ENCODE results near the gene NIP7.
"Not testable (repeated sequence)": the region's sequence is repeated elsewhere in the genome, so short reads cannot be mapped to it uniquely, and the experiment has no call there.

NIP7 gene

DNA sequence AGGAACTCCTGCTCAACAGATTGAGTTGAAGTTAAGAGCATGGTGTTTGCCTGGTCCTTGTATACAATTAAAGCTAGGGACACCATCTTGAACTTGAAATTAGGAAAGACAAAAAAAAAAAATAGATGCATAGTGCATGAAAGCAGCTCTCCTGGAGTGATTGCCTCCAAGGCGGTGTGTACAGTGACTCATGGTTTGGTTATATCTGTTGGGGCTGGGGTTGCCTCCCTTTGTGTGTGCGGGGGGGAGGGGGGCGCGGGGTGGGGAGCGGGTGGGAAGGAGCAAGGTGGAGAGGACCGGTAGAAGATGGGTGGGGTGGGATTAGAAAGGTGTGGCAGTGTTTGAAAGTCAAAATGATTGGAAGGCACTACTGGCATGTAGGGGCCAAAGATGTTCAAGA lies 8.7 kb downstream of the NIP7 start:
- no peak for DNase-seq

DNA sequence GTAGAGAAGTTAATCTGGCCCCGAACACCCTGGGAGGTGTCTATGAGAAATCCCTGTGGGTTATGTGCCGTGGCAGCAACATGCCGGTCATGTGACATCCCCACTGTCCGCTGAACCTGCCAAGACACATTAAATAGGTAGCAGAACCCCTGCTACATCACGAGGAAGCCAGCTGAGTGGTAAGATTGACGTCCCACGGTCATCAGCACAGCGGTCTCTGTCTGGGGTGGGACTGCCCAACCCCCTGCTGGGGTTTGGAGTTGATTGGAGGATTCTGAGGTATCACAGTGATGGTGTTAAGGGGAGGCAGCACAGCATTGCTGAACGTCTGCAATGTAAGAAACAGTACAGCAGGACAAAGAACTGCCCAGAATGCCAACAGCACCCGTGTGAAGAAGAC lies 10.0 kb downstream of the NIP7 start:
- DNase-seq, result no peak

DNA sequence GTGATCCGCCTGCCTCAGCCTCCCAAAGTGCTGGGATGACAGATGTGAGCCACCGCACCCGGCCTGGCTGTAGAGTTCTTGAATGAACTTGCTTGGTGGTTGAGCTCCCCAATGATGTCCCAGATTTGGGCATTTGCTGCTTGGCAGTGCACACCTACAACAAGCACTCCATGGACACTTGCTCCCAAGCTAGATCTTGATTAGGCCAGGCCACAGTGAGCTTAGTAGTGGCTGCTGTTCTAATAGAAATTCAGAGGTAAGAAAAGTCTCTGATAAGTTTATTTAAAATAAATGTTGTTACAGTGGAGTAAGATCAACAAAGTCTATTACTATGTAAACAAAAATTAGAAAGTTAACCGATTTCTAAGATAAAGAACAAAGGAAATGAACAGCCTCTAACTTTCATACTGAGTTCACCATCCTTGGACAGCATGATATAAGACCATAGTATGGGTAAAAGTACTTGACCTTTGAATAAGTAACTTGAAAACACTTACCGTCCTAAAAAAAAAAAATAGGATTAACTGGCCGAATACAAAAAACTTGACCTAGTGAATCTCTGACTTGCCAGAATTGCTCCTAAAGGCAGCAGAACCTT lies 11.1 kb downstream of the NIP7 start:
- no peak for DNase-seq

DNA sequence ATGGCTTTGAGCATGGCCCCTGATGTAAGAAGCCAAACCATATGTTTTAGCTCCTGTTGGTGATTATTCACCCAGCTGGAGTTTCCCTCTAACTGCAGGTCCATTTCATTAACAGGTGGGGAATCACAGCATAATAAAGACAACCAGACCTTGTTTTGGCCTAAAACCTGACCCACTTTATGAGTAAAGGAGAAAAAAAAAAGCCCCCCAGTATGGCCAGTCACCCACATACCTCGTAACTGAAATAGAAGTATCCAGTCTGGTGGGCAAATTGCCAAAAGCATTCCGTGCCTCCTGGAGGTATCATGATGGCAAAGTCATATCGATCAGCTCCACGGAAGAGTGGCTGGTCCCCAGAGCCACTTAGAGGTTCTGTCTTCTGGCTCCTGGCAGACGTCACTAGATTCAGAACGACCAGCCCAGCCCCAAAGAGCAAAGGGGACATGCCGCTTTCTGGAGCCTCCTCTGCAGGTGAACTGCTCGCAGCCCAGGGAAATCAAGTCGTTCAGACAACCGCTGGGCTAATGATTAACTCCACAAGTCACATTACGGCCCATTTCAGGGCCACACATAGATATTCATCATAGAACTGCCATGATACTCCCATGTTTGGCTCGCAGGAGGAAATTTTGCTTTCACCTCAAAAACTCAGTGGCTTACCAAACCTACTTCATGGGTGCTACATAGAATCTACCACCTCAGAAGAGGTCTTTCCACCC lies 11.9 kb downstream of the NIP7 start, which contains the start of gene TMED6:
TSS of gene TMED6 (minus strand) at position 478 of the 719 bp plus-strand sequence. CDS start at position 445, 33 bp downstream.
- no peak for DNase-seq

DNA sequence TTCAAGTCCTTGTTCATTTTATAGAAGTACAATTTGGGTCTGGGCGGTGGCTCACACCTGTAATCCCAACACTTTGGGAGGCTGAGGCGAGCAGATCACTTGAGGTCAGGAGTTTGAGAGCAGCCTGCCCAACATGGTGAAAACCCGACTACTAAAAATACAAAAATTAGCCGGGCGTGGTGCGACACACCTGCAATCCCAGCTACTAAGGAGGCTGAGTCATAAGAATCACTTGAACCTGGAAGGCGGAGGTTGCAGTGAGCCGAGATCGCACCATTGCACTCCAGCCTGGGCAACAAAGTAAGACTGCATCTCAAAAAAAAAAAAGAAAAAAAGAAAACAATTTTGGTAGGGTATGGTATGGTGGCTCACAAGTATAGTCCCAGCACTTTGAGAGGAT lies 20.5 kb downstream of the NIP7 start:
- not testable (repeated sequence) for DNase-seq

DNA sequence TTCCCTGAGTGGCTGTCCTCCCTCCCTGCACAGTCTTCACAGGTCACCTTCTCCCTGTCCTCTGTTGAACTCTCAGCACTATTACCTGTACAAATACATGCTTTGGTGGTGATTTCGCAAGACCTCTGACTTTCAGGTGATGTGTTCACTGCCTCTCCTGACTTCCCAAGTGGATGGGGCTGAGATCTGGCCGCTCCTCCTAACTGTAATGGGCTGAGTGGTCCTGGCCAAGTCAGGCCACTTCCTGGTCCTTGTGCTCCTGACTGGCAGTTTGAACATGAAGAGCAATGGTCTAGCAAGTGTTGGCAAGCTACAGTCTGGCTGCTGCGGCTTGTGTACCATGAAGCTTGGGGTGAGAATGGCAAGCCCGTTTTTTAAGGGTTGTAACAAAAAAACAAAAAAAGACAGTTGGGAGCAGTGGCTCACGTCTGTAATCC lies 23.7 kb downstream of the NIP7 start:
- no peak for DNase-seq

DNA sequence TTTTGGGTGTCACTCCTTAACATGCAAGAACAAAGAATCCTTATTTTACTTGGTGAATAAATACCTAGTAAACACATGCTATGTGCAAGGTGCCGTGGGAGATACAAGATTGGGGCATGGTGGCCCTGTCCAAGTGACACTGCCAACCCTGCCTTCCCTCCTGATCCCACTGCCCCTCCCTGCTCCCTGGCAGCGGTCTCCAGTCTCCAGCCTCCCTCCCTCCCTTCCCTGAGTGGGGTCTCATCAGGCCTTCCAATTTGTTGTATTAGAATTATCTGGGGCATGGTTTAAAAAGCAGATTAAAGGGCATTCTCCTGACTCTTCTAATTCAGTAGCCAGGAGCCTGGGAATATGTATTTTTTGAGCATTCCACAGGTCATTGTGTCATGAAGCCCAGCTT lies 24.5 kb downstream of the NIP7 start:
- DNase-seq, result no peak

DNA sequence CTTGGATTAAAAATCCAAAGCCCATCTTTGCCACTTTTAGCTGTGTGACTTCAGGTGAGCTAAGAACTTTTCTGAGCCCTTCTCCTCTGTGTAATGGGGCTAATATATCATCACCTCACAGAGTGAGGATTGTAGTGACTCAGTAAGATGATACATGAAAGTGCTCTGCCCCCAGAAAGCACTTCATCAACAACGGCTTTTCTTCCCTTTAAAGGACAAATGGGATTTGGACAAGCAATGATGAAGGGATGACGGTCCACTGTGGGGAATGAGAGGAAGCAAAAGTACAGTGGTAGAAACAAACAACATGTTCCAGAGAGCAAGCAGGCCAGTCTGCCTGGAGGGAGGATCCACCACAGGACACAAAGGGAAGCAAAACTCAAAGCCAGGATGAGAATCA lies 26.3 kb downstream of the NIP7 start:
- DNase-seq, result no peak

DNA sequence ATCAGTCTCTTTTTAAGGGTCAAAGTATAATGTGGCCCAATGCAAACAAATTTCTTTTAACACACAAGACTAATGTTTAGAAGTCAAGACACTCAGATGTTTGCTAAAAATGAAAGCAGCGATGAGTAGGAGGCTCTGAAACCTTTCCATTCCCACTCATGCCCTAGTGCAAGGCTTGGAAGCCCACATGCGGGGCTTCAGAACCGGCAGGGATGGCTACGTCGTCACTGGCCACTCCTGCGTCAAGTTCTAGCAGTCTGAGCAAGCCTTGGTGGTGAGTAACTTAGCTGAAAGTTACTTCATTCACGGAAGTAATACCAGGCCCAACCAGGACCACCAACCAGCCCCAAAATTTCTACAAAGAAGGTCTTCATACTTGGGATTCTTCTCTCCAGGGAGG lies 26.9 kb downstream of the NIP7 start:
- DNase-seq, result no peak

DNA sequence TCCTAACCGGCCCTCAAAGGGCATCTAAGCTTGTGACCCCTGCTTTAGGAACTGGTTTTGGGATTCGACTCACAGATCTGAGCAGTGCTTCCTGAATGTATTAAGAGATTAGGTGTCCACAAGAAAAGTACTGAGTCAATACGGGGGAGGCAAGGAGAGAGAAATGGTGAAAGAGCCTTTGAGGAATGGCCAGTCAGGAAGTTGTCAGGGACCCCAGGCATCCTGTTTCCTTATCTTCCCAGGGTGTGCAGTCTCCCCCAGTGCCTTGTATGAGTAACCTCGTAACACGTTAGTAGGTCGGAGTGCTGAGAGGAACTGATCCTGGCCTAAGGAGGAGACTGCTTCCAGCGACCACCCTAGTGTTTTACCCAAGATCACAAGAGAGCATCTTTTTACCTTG lies 28.4 kb downstream of the NIP7 start:
- DNase-seq, result no peak

DNA sequence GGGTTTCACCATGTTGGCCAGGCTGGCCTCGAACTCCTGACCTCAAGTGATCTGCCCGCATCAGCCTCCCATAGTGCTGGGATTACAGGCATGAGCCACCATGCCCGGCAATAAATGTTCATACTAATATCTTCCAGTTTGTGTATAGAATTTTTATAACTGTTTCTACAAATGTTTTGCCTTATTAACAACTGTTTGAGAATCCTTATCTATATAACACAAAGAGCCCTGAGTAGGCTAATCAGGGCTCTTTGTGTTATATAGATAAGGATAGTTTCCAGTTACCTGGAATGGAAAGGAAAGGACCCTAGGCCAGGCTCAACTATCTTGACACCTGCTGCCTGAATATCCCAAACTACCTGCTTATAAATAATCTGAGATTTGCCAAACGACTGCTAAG lies 29.3 kb downstream of the NIP7 start:
- no peak for DNase-seq

DNA sequence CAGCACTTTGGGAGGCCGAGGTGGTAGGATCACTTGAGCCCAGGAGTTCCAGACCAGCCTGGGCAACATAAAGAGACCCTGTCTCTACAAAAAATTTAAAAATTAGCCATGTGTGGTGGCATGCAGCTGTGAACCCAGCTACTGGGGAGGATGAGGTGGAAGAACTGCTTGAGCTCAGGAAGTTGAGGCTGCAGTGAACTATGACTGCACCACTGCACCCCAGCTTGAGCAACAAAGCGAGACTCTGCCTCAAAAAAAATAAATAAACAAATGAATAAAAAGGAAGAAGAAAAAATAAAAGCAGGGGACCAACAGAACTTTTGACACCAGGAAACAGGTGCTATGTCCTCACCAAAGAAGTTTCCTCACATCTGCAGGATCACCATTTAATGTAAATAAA lies 32.0 kb downstream of the NIP7 start:
- DNase-seq, result no peak

DNA sequence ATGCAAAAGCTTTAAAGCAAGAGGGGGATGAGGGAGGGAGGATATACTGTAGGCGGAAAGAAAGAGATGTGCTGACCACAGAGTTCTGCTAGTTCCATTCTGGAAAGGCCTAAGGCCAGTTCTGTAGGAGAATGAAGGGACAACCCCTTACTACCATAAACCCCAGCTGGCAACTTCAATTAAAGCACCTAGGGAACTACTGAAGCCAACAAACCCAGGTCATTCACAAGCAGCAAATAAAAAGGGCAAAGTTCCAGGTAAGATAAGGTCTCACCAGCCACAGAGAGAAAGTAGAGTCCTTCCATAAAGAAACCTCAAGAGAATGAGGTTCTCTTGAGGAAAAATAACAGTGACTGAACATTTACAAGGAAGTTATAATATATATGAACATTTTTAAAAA lies 33.4 kb downstream of the NIP7 start:
- DNase-seq, result no peak

DNA sequence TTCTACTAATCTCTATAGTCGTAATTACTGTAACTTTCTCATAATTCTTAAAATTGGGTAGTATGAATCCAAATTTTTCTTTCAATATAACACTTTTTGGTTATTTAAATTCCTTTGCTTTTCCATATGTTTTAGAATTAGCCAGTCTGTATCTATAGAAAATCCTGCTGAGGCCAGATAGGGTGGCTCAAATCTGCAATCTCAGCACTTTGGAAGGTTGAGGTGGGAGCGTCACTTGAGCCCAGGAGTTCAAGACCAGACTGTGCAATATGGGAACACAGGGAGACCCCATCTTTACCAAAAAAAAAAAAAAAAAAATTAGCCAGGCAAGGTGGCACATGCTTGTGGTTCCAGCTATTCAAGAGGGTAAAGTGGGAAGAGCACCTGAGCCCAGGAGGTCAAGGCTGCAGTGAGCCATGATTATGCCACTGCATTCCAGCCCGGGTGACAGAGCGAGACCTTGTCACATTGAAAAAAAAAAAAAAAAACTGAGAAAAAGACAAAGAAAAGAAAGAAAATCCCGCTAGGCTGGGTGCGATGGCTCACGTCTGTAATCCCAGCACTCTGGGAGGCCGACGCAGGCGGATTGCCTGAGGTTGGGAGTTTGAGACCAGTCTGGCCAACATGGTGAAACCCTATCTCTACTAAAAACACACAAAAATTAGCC lies 37.0 kb downstream of the NIP7 start:
- no peak for DNase-seq

DNA sequence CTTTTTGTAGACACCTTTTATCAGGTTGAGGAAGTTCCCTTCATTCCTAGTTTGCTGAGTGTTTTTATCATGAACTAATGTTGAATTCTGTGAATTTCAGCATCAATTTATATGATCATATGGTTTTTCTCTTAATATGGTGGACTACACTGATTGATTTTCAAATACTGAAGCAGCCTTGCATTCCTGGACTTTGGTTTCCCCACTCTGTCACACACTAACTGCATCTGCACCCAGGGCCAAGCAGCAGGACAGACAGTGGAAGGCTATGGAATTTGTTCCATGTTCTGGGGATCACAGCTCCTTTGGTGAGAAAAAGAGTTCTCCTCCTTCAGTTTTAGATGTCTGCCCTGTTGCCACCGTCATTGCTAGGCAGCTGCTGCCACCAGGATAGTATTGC lies 38.5 kb downstream of the NIP7 start:
- DNase-seq, result no peak

DNA sequence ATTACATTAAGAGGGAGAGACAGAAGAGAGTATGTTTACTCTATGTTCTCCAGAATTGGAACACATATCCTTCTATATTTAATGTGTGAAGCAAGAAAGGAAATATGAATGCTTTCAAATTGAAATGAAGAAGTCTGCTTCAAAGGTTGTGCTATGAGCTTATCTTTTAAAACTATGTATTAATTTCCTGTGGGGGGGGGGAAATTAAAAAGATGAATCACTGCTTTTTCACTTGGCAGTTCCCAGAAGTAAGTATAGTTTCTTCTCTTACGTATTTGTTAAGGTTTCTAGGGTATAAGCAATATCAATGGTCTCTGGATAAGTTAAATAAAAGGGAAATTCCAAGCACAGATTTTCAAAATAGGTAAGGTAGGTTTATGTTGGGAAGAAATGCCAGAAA lies 39.2 kb downstream of the NIP7 start:
- no peak for DNase-seq

DNA sequence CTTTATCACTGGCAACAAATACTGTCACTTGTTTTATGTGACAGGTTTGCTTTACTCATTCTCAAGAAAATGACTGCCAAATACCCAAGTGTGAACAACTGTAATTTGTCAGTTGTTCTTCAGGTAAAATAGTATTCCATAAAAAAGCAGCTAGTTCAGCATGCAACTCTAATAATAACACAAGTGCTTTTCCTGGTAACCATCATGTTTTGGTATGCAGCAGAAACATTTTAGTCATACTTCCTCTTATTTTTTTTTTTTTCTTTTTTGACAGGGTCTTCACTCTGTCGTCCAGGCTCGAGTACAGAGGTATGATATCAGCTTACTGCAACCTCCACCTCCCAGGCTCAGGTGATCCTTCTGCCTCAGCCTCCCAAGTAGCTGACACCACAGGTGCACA lies 41.7 kb downstream of the NIP7 start:
- DNase-seq, result no peak

DNA sequence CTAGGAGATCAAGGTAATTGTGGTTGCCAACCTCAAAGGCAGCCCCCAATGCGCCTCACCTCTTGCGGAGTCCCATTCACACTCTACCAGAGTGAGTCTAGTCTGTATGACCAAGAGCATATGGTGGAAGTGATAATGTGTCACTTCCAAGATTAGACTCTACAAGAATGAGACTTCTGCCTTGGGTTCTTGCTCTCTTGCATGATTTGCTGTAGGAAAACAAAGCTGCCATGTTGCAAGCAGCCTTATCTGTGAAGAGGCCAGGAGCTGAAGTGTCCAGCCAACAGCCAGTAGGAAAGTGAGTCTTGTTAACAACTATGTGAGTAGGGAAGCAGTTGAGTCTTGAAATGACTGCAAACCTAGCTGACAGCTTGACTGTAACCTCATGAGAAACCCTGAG lies 42.8 kb downstream of the NIP7 start:
- DNase-seq, result no peak

DNA sequence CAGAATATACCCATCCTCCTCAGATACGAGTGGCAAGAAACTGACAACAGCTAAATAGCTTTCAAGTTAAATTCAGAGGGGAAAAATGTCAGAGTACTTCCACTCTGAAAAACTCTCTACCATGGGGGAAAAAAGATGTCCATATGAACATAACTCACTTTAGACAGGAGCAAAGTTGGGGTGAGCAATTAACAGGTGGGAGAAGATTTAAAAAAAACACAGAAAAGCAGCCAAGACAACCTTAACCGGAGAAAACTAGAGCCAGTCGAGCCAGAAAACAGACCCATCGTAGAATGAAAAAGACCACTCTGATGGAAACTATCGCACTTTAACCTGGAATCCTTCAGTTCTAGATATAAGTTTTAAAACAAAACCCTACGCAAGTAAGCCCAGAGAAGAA lies 45.4 kb downstream of the NIP7 start:
- no peak for DNase-seq

DNA sequence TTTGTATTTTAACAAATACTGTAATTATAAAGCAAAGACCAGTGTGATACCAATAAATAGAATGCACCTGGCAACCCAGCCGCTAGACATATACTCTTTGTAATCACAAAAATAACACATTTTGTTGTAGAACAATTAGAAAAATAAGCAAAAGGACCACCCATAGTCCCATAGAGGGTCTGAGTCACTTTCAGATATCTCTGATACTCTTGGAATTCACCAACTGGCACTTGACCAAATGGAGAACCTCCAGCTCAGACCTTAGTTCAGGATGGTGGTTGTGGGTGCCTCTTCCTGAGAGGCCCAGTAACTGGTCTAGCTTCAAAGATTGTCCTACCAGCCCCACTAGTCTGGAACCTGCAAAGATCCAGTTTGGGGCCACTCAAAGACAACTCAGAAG lies 47.0 kb downstream of the NIP7 start:
- no peak for DNase-seq
